Dendritic cell treated with granulocyte-macrophage colony-stimulating factor and Interleukin-4, amounts not matched to agents 40 ng/mL and 50 ng/mL, for 4 days (primary cell): ENCODE results near the gene SCUBE3.

Experiments used
- H3K27ac Mint-ChIP-seq: one replicate; pipeline ENCODE4 v1.8.0; 2022; ENCODE audit warnings: mild to moderate bottlenecking, mixed read lengths
- H3K27me3 Mint-ChIP-seq: one replicate; pipeline ENCODE4 v1.8.0; 2022; ENCODE audit warnings: mild to moderate bottlenecking, mixed read lengths
- H3K36me3 Mint-ChIP-seq: one replicate; pipeline ENCODE4 v1.8.0; 2022; ENCODE audit warnings: low read depth, mixed read lengths
- H3K4me1 Mint-ChIP-seq: one replicate; pipeline ENCODE4 v1.8.0; 2022; ENCODE audit warnings: low read depth, mixed read lengths
- H3K4me3 Mint-ChIP-seq: one replicate; pipeline ENCODE4 v1.8.0; 2022; ENCODE audit warnings: mild to moderate bottlenecking, moderate library complexity, mixed read lengths
- H3K9me3 Mint-ChIP-seq: one replicate; pipeline ENCODE4 v1.8.0; 2022; ENCODE audit warnings: mixed read lengths
- intact Hi-C: fragments of 100-400 bp; cut with micrococcal nuclease; formaldehyde crosslinking; loops from one replicate; pipeline ENCODE4 v1.15.0; 2022

SCUBE3 gene

DNA sequence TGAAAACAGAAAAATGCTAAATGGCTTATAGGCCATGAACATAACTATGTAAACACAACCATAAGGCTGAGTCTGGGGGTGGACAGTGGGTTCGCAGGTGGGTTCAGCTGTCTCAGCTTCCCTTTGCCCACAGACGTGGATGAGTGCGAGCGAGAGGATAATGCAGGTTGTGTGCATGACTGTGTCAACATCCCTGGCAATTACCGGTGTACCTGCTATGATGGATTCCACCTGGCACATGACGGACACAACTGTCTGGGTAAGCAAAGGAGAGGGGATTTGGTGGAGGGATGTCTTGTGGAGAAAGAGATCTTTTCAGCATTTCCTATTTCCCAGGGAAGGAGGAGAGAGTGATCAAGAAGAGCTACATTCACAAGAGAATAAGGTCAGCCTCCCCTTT, 14.7 kb downstream of the SCUBE3 start:
- Mint-ChIP-seq H3K27ac (no peak overlapping the region), H3K4me3 (no peak overlapping the region), H3K9me3 (no peaks in the 10 kb centered on the region), H3K4me1 (no peaks in the 10 kb centered on the region), H3K36me3 (no peaks in the 10 kb centered on the region), H3K27me3 (peaks cover 30% of the 10 kb centered on the region)
- intact Hi-C loops, result no loop called here

DNA sequence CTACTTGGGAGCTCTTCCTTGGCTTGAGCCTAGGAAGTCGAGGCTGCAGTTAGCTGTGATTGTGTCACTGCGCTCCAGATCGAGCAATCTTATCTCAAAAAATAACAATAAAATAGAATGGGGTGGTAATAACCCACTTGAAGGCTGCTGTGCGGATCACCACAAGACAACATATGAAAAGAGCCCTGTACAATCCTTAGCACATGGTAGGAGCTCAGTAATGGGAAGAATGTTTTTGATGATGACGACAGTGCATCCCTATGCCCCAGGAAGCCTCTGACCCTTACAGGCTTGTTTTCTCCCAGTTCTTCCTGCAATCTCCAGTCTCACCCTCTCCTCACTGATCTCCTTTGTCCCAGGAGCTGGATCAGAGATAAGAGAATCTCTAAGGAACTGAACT, 15.5 kb downstream of the SCUBE3 start:
- peaks cover 25% of the 10 kb centered on the region for H3K27me3 Mint-ChIP-seq
- intact Hi-C loops, result no loop called here

DNA sequence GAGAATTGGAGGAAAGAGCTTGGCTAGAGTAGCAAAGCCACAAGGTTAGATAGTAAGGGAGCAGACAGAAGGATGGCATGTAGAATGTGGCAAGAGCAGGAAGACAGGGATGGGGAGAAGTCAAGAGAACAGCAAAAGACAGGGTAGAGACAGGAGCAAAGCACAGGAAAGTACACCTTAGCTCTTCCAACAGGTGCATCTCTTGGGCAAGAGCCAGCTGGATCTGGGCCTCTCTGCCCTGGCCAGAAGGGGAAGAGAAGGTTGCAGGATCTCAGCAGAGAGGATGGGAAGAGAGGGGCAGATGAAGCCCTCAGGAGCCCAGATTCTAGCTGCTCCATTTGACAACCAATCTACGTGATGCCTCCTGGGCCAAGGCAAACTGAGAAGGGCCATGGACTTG, 16.7 kb downstream of the SCUBE3 start:
- Mint-ChIP-seq H3K4me1 (no peaks in the 10 kb centered on the region), H3K27ac (no peak overlapping the region), H3K27me3 (peaks cover 23% of the 10 kb centered on the region), H3K9me3 (no peaks in the 10 kb centered on the region), H3K36me3 (no peaks in the 10 kb centered on the region), H3K4me3 (no peak overlapping the region)
- intact Hi-C loops, result no loop called here

More for the DNA sequence above, 15.5 kb downstream of the SCUBE3 start:
- no peak overlapping the region for H3K27ac Mint-ChIP-seq
- no peak overlapping the region for H3K4me3 Mint-ChIP-seq
- H3K4me1 Mint-ChIP-seq, result no peaks in the 10 kb centered on the region
- no peaks in the 10 kb centered on the region for H3K9me3 Mint-ChIP-seq
- H3K36me3 Mint-ChIP-seq, result no peaks in the 10 kb centered on the region

DNA sequence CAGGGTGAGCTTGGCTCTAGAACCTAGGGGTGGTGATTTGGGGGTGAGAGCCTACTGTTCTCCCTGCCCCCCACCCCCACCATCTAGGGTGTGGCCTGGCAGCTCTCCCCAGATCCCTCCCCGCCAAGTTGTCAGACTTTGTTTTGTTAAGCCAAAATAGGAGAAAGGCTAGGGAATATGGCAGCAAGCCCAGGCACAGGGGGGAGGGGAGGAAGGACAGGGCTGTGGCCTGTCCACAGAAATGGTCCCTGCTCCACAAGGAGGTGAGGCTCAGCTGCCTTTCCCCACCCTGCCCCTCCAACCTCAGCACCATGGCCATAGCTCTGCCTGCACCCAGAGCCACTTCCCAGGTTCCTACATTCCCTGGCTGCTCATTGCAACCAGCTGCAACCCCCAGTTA, 17.2 kb downstream of the SCUBE3 start:
- Mint-ChIP-seq H3K4me3 (no peak overlapping the region), H3K27me3 (peaks cover 21% of the 10 kb centered on the region), H3K36me3 (no peaks in the 10 kb centered on the region), H3K9me3 (no peaks in the 10 kb centered on the region), H3K27ac (no peak overlapping the region), H3K4me1 (no peaks in the 10 kb centered on the region)
- intact Hi-C loops, result no loop called here

DNA sequence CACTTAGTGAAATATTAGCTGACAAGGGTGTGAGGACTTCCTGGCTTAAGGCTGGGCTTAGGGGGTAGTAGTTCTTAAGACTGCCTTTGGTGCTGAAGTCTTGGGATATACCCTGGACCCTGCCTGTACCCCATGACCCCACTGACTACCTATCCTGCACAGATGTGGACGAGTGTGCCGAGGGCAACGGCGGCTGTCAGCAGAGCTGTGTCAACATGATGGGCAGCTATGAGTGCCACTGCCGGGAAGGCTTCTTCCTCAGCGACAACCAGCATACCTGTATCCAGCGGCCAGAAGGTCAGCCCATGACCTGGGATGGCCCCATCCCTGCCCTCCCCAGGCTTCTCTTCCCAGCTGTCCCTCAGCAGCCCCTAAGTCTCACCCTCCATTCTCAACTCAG, 17.8 kb downstream of the SCUBE3 start:
- H3K27ac Mint-ChIP-seq, result no peak overlapping the region

DNA sequence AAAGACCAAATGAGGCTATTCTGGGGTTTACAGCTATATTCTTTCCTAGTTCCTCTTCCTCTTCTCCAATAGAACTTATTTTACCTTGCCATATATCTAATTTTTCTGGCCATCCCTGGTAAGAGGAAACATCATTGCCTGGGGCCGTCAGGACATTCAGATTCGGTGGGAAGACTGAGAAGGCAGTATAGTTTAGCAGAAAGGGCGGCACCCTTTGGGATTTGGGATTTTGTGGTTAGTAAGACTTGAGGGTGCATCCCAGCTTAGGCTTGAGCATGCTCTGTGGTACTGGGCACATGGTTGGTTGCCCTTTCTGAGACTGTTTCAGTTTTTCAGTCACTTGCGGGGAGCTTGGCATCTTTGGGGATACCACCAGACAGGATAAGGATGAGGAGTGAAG, 21.1 kb downstream of the SCUBE3 start:
- intact Hi-C loops, result no loop called here
- Mint-ChIP-seq H3K4me3 (no peak overlapping the region), H3K27me3 (peaks cover 9% of the 10 kb centered on the region), H3K4me1 (peaks cover 12% of the 10 kb centered on the region), H3K9me3 (no peaks in the 10 kb centered on the region), H3K36me3 (no peaks in the 10 kb centered on the region), H3K27ac (no peak overlapping the region)

More for the DNA sequence above, 17.8 kb downstream of the SCUBE3 start:
- H3K4me1 Mint-ChIP-seq, result no peaks in the 10 kb centered on the region
- no peaks in the 10 kb centered on the region for H3K36me3 Mint-ChIP-seq
- intact Hi-C loops, result no loop called here
- no peaks in the 10 kb centered on the region for H3K9me3 Mint-ChIP-seq
- H3K4me3 Mint-ChIP-seq, result no peak overlapping the region
- peaks cover 19% of the 10 kb centered on the region for H3K27me3 Mint-ChIP-seq

DNA sequence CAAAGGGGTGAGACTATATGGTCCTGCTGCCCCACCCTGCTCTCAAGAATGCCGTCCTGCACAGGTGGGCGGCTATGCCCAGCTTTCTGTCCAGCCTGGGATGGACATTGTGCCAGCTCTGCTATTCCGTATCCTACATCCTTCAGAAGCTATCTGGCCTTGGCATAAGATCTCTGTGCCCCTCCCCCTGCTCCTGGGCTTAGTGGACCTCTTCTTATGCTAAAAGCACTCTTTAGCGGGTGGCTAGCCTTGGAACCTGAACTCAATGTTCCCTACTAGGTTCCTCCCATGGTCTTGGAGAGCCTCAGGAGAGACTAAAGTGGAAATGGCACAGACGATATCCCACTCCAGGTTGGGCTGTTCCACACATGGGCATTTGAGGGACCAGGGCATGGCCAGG, 22.5 kb downstream of the SCUBE3 start:
- H3K27ac Mint-ChIP-seq, result no peak overlapping the region
- intact Hi-C loops, result no loop called here
- no peak overlapping the region for H3K4me3 Mint-ChIP-seq
- peaks cover 16% of the 10 kb centered on the region for H3K4me1 Mint-ChIP-seq
- H3K36me3 Mint-ChIP-seq, result no peaks in the 10 kb centered on the region
- no peaks in the 10 kb centered on the region for H3K9me3 Mint-ChIP-seq
- H3K27me3 Mint-ChIP-seq, result peaks cover 9% of the 10 kb centered on the region

DNA sequence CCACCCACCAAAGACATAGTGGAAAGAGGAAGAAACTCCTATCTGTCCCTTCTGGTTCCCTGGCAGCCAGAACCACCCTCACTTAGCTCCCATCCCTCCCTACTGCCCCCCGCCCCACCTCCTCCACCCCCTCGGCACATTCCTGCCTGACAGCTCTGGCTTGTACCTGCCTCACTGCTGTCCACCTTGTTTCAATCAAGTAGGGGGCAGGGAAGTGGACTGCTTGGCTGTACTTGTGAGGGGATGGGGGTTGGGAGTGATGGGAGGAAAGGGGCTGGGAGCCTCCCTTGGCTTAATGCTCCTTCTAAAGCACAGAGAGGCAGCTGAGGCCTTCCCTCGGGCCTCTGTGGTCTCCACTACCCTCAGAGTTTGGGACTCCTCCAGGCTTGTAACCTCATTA, 23.7 kb downstream of the SCUBE3 start:
- Mint-ChIP-seq H3K27ac (no peak overlapping the region), H3K4me3 (no peak overlapping the region), H3K36me3 (no peaks in the 10 kb centered on the region), H3K4me1 (peaks cover 17% of the 10 kb centered on the region), H3K27me3 (peaks cover 9% of the 10 kb centered on the region), H3K9me3 (no peaks in the 10 kb centered on the region)
- intact Hi-C loops, result no loop called here

DNA sequence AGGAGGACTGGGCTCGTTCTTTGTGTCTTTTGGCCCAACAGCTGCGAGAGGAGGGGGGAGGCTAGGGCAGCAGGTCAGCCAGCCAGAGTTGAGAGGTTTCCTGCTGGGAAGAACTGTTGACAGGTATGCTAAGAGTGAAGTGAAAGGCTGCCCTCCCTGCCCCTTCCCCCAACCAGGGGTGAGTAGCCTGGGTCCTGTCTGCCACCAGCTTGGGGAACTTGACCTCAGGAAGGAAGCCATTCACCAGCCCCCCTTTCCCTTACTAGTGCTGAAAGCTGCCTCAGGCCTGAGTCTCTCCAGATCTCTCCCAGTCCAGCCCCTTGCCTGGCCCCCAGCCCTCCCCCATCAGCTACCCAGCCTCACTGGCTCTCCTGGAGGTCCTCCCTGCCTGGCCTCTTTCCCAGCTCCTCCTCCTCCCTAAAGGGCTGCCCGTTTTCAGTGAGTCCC, 25.1 kb downstream of the SCUBE3 start:
- no peaks in the 10 kb centered on the region for H3K9me3 Mint-ChIP-seq
- intact Hi-C loops, result no loop called here
- no peak overlapping the region for H3K4me3 Mint-ChIP-seq
- peaks cover 1% of the 10 kb centered on the region for H3K36me3 Mint-ChIP-seq
- peaks cover 17% of the 10 kb centered on the region for H3K4me1 Mint-ChIP-seq
- peaks cover 3% of the 10 kb centered on the region for H3K27me3 Mint-ChIP-seq
- H3K27ac Mint-ChIP-seq, result no peak overlapping the region

DNA sequence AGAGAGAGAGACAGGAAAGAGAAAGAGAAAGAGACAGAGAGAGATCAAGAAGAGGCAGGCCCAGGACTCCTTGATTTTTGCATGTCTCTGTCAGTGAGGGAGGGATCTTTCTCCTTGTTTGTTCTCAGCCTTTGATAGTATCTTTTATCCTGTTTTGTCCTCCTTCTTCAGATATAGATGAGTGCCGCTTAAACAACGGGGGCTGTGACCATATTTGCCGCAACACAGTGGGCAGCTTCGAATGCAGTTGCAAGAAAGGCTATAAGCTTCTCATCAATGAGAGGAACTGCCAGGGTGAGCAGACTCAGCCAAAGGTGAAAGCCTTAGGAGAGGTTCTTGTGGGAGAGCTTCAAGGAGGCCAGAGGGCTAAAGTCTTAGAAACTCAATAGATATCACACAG, 25.8 kb downstream of the SCUBE3 start:
- no peak overlapping the region for H3K4me3 Mint-ChIP-seq
- H3K9me3 Mint-ChIP-seq, result no peaks in the 10 kb centered on the region
- no peak overlapping the region for H3K27ac Mint-ChIP-seq
- peaks cover 19% of the 10 kb centered on the region for H3K4me1 Mint-ChIP-seq
- H3K27me3 Mint-ChIP-seq, result peaks cover 2% of the 10 kb centered on the region
- peaks cover 8% of the 10 kb centered on the region for H3K36me3 Mint-ChIP-seq
- intact Hi-C loops, result no loop called here

DNA sequence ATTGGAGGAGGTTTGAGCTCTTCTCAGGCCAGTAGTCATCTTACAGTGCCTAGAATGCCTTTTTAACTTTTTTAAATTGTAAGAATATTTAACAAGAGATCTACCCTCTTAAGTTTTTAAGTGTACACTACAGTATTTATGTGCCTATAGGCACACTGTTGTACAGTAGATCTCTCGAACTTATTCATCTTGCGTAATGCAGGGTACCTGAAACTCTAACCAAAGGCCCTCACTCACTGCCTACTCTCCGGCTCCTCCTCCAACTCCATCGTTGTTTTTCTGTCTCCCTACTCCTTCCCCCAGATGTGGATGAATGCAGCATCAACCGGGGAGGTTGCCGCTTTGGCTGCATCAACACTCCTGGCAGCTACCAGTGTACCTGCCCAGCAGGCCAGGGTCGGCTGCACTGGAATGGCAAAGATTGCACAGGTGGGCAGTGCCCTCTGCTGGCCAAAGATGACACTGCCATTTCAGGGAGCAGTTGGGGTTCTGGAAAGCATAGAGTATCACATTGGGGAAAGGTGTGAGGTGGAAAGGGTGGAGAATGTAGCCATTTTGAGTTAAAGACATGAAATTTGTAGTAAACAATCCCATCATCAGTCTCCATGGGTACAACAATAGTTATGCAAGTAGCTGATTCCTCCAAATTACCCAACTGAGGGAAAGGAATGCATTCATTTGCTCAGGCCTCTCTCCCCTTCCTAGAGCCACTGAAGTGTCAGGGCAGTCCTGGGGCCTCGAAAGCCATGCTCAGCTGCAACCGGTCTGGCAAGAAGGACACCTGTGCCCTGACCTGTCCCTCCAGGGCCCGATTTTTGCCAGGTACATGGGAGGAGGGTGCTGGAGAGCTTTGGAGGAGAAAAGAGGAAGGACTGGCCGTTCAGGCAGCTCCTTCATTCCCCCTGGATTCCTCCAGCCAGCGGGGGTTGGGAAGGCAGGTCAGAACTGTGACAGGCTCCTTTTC, 27.4 kb downstream of the SCUBE3 start:
- intact Hi-C loops, result loop anchor here (2.0 kb wide), 1 partner anchor 254 kb away; no protein-coding TSS in a partner anchor
- Mint-ChIP-seq H3K9me3 (no peaks in the 10 kb centered on the region), H3K4me3 (no peak overlapping the region), H3K36me3 (peaks cover 22% of the 10 kb centered on the region), H3K27ac (no peak overlapping the region), H3K4me1 (peaks cover 28% of the 10 kb centered on the region), H3K27me3 (no peaks in the 10 kb centered on the region)

DNA sequence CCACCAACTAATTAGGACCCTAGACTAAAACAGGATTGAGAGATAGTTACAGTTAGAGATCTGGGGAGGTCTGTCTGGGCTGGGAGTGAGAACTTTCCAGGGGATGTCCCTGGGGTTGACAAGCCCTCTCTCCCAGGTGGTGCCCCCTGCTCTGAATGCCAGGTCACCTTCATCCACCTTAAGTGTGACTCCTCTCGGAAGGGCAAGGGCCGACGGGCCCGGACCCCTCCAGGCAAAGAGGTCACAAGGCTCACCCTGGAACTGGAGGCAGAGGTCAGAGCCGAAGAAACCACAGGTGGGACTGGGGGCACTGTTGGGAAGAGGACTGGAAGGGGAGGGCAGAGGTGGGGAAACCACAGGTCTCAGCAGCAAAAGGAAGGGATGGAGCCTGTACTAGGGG, 28.7 kb downstream of the SCUBE3 start:
- Mint-ChIP-seq H3K4me3 (no peak overlapping the region), H3K27me3 (no peaks in the 10 kb centered on the region), H3K36me3 (peaks cover 22% of the 10 kb centered on the region), H3K4me1 (peaks cover 28% of the 10 kb centered on the region), H3K9me3 (no peaks in the 10 kb centered on the region), H3K27ac (no peak overlapping the region)
- intact Hi-C loops, result no loop called here

DNA sequence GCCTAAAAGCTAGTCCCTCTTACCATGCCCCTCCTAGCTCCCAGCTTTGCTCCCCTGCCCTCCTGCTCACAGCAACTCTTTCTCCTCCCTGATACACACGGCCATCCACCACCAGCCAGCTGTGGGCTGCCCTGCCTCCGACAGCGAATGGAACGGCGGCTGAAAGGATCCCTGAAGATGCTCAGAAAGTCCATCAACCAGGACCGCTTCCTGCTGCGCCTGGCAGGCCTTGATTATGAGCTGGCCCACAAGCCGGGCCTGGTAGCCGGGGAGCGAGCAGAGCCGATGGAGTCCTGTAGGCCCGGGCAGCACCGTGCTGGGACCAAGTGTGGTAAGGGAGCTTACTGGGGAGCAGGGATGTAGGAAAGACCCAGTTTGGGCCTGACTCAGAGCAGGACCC, 29.1 kb downstream of the SCUBE3 start:
- Mint-ChIP-seq H3K4me3 (no peak overlapping the region), H3K27ac (no peak overlapping the region), H3K36me3 (peaks cover 22% of the 10 kb centered on the region), H3K4me1 (peaks cover 32% of the 10 kb centered on the region), H3K27me3 (peaks cover 2% of the 10 kb centered on the region), H3K9me3 (no peaks in the 10 kb centered on the region)
- intact Hi-C loops, result no loop called here

DNA sequence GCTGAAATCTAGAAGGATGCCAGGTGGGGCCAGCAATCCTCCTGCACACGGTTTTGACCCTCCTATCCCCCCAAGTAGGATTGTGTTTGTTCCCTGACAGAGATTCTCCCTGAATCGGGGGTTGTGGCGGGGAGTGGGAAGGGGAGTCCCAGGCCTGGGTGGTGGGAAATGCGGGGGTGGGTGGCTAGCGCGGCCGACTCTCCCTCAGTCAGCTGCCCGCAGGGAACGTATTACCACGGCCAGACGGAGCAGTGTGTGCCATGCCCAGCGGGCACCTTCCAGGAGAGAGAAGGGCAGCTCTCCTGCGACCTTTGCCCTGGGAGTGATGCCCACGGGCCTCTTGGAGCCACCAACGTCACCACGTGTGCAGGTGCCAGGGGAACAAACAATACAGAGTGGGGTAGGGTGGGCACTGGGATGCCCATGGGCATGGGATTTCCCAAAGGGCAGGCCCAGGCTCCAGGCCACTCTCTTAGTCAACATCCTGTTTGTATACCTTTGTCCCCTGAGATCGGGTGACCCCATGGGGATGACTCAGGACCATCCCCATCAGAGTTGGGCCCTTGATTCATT, 29.7 kb downstream of the SCUBE3 start:
- intact Hi-C loops, result no loop called here
- Mint-ChIP-seq H3K36me3 (peaks cover 22% of the 10 kb centered on the region), H3K4me3 (no peak overlapping the region), H3K4me1 (peaks cover 38% of the 10 kb centered on the region), H3K27me3 (peaks cover 2% of the 10 kb centered on the region), H3K27ac (no peak overlapping the region), H3K9me3 (no peaks in the 10 kb centered on the region)
